Panc1 (cell line): Measurements from ENCODE around the gene TFF1. TPM values are rescaled to one million over a fixed set of nuclear protein-coding genes. Genes with fewer than 3 reads are reported as not detected.

Experiments
- ATAC-seq: fragments of 200-7000 bp; cut with Tn5 transposase; 2 replicates; pipeline ENCODE4 v1.9.1; 2020; ENCODE audit warnings: mild to moderate bottlenecking, moderate library complexity
- BruUV-seq: library from RNA; stranded (reverse); fragments of 400-500 nt; replicated peaks from 2 replicates; lab custom pipeline; 2021; lab: Mats Ljungman, UMichigan
- CTCF ChIA-PET: fragments of 300-600 bp; sonication (Branson Sonifier 250); formaldehyde crosslinking; loops from one replicate; lab custom pipeline; 2022; ENCODE audit warnings: antibody characterized with exemption; lab: Charles Lee
- POLR2A ChIA-PET: fragments of 300-600 bp; sonication (Branson Sonifier 250); formaldehyde crosslinking; loops from one replicate; lab custom pipeline; 2022; ENCODE audit warnings: antibody characterized with exemption; lab: Charles Lee
- DNase-seq: peaks from one replicate; pipeline ENCODE4 v3.0.0-alpha.2; 2010; ENCODE audit warnings: low read depth, low spot score
- H3K27ac ChIP-seq: 2 replicates; pipeline ENCODE4 v1.5.1; 2011; ENCODE audit warnings: mild to moderate bottlenecking, low read length, inconsistent platforms
- H3K27me3 ChIP-seq: fragments of 200-500 bp; sonication (Bioruptor generic); 2 replicates; pipeline ENCODE4 v1.6.0; 2014; ENCODE audit warnings: low read length, inconsistent platforms; ENCODE audit not compliant: control insufficient read depth, insufficient read depth
- H3K36me3 ChIP-seq: fragments of 200-500 bp; sonication (Bioruptor generic); 2 replicates; pipeline ENCODE4 v1.5.1; 2014; ENCODE audit warnings: inconsistent platforms, mild to moderate bottlenecking, low read length, moderate library complexity; ENCODE audit not compliant: control insufficient read depth, insufficient read depth
- H3K4me1 ChIP-seq: 2 replicates; pipeline ENCODE4 v1.5.1; 2011; ENCODE audit warnings: inconsistent platforms, mild to moderate bottlenecking, low read length, moderate library complexity; ENCODE audit not compliant: control insufficient read depth, insufficient read depth
- H3K4me3 ChIP-seq, 2 experiments: 2 replicates each; pipeline ENCODE4 v1.5.1; 2011 to 2012; ENCODE audit warnings: low read depth in 2 of 2, low read length in 2 of 2, mild to moderate bottlenecking in 2 of 2, inconsistent platforms in 1 of 2, moderate library complexity in 1 of 2
- H3K9me3 ChIP-seq: fragments of 200-500 bp; sonication (Bioruptor generic); 2 replicates; pipeline ENCODE4 v1.5.1; 2014; ENCODE audit warnings: low read depth, mild to moderate bottlenecking, inconsistent platforms, low read length, moderate library complexity; ENCODE audit not compliant: control insufficient read depth, insufficient read depth
- POLR2AphosphoS5 ChIP-seq: IDR thresholded peaks from 2 replicates; pipeline ENCODE4 v1.6.1; 2012; ENCODE audit warnings: mild to moderate bottlenecking, low read depth, low read length, moderate library complexity
- SIN3A ChIP-seq: IDR thresholded peaks from 2 replicates; pipeline ENCODE4 v1.6.1; 2012; ENCODE audit warnings: low read depth, mild to moderate bottlenecking, low read length, moderate library complexity, borderline replicate concordance; ENCODE audit not compliant: insufficient read depth
- TCF7L2 ChIP-seq: IDR thresholded peaks from 2 replicates; pipeline ENCODE4 v1.6.1; 2011; ENCODE audit warnings: mild to moderate bottlenecking, low read depth, low read length, inconsistent platforms
- in situ Hi-C: cut with HindIII; loops from 2 replicates; pipeline ENCODE4 v1.10.0; 2016; ENCODE audit warnings: low sequenced_read_pairs, low pct_unique_long_range_greater_than_20kb
- intact Hi-C: fragments of 100-400 bp; cut with micrococcal nuclease; formaldehyde crosslinking; loops from one replicate; pipeline ENCODE4 v1.10.0; 2022; ENCODE audit not compliant: unreplicated experiment
- total RNA-seq: library from RNA; stranded (reverse); gene quantifications from one replicate; pipeline ENCODE4 v1.2.1, GENCODE V29; 2021; ENCODE audit not compliant: unreplicated experiment
- TF ChIP-seq, protein P1 (sequence below), 2 experiments: IDR thresholded peaks; 2 replicates each; pipeline ENCODE4 v1.6.1; 2011 to 2012; ENCODE audit warnings: low read depth in 2 of 2, control low read depth in 1 of 2, low read length in 1 of 2, mild to moderate bottlenecking in 1 of 2, moderate library complexity in 1 of 2; ENCODE audit not compliant: insufficient read depth in 1 of 2
- TF ChIP-seq, protein P2 (sequence below): fragments of 450-650 bp; IDR thresholded peaks from 2 replicates; pipeline ENCODE4 v1.5.1; 2017; ENCODE audit warnings: mild to moderate bottlenecking

Gene TFF1
- total RNA-seq, 1 experiment from 2014 or later = 0.36 TPM

GRCh38 chr21:42383331-42383730 is 17.0 kb upstream of the TFF1 start:
- Histone ChIP-seq H3K4me1 (no peaks in the 10 kb centered on the region), H3K36me3 (no peaks in the 10 kb centered on the region), H3K9me3 (no peaks in the 10 kb centered on the region), H3K27ac (no peak overlapping the region), H3K27me3 (no peaks in the 10 kb centered on the region), H3K4me3 (no peak overlapping the region)
- ATAC-seq = no peak
- ChIA-PET CTCF (no interaction called here), POLR2A (no interaction called here)
- in situ Hi-C loops (no loop called here), intact Hi-C loops (loop anchor here (10.0 kb wide), 1 partner anchor 239 kb away; no protein-coding TSS in a partner anchor)
- no TSS peak for BruUV-seq
- TF ChIP-seq TCF7L2 (no peak), POLR2AphosphoS5 (no peak), SIN3A (no peak)
- TF ChIP-seq, protein P1, sequence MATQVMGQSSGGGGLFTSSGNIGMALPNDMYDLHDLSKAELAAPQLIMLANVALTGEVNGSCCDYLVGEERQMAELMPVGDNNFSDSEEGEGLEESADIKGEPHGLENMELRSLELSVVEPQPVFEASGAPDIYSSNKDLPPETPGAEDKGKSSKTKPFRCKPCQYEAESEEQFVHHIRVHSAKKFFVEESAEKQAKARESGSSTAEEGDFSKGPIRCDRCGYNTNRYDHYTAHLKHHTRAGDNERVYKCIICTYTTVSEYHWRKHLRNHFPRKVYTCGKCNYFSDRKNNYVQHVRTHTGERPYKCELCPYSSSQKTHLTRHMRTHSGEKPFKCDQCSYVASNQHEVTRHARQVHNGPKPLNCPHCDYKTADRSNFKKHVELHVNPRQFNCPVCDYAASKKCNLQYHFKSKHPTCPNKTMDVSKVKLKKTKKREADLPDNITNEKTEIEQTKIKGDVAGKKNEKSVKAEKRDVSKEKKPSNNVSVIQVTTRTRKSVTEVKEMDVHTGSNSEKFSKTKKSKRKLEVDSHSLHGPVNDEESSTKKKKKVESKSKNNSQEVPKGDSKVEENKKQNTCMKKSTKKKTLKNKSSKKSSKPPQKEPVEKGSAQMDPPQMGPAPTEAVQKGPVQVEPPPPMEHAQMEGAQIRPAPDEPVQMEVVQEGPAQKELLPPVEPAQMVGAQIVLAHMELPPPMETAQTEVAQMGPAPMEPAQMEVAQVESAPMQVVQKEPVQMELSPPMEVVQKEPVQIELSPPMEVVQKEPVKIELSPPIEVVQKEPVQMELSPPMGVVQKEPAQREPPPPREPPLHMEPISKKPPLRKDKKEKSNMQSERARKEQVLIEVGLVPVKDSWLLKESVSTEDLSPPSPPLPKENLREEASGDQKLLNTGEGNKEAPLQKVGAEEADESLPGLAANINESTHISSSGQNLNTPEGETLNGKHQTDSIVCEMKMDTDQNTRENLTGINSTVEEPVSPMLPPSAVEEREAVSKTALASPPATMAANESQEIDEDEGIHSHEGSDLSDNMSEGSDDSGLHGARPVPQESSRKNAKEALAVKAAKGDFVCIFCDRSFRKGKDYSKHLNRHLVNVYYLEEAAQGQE (IDR thresholded peaks at IDR 0.05; ENCODE audit: insufficient read depth in 1 of 2, low read depth in 2 of 2, low read length in 1 of 2) = no peak
- TF ChIP-seq, protein P2, sequence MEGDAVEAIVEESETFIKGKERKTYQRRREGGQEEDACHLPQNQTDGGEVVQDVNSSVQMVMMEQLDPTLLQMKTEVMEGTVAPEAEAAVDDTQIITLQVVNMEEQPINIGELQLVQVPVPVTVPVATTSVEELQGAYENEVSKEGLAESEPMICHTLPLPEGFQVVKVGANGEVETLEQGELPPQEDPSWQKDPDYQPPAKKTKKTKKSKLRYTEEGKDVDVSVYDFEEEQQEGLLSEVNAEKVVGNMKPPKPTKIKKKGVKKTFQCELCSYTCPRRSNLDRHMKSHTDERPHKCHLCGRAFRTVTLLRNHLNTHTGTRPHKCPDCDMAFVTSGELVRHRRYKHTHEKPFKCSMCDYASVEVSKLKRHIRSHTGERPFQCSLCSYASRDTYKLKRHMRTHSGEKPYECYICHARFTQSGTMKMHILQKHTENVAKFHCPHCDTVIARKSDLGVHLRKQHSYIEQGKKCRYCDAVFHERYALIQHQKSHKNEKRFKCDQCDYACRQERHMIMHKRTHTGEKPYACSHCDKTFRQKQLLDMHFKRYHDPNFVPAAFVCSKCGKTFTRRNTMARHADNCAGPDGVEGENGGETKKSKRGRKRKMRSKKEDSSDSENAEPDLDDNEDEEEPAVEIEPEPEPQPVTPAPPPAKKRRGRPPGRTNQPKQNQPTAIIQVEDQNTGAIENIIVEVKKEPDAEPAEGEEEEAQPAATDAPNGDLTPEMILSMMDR = no peak
- DNase-seq = no peak

DNA sequence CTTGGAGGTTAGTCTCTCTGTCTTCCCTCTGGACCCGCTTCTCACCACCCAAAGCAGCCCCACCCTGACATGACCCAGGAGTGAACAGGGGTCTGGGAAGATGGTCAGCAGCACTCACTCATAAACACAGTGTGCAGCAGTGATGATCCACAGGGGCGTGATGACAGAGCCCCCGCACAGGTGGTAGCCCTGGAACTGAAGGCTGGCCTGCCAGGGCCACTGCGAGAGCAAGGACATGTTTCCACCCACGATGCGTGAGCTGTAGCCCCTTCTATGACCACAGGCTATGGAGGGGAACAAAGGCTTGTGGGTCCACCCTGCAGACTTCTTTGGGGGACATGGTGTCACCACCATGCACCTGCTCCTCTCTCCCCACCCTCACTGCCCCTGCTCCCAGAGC is 16.6 kb upstream of the TFF1 start:
- Histone ChIP-seq H3K27ac (no peak overlapping the region), H3K4me3 (no peak overlapping the region), H3K27me3 (no peaks in the 10 kb centered on the region), H3K4me1 (no peaks in the 10 kb centered on the region), H3K9me3 (no peaks in the 10 kb centered on the region), H3K36me3 (no peaks in the 10 kb centered on the region)
- DNase-seq (no peak), ATAC-seq (no peak)
- no TSS peak for BruUV-seq
- ChIA-PET CTCF (no interaction called here), POLR2A (no interaction called here)
- intact Hi-C loops (loop anchor here (10.0 kb wide), 1 partner anchor 238 kb away; no protein-coding TSS in a partner anchor), in situ Hi-C loops (no loop called here)
- TF ChIP-seq, protein P1 (IDR thresholded peaks at IDR 0.05; ENCODE audit: insufficient read depth in 1 of 2, low read depth in 2 of 2, low read length in 1 of 2) = no peak
- TF ChIP-seq SIN3A (no peak), POLR2AphosphoS5 (no peak), TCF7L2 (no peak)
- TF ChIP-seq, protein P2 = no peak
